ENCODE results near the gene FLNB.

The FLNB gene

GRCh38 chr3:58032186-58032585, 24.0 kb downstream of the FLNB start:
- Mint-ChIP-seq H3K27me3 (ENCODE audit: low read depth, poor library complexity) (no peaks in the 10 kb centered on the region), H3K27ac (peak overlapping the region; percentile 94), H3K9me3 (no peaks in the 10 kb centered on the region), H3K4me1 (peaks cover 73% of the 10 kb centered on the region), H3K36me3 (ENCODE audit: low read depth) (peaks cover 5% of the 10 kb centered on the region), H3K4me3 (no peak overlapping the region)
- no peak for TF ChIP-seq CTCF (IDR thresholded peaks at IDR 0.05)
- no peak for DNase-seq

GRCh38 chr3:58034738-58035523, 26.7 kb downstream of the FLNB start:
- H3K27me3 Mint-ChIP-seq (ENCODE audit: low read depth, poor library complexity): no peaks in the 10 kb centered on the region

GRCh38 chr3:58035524-58036255, 27.5 kb downstream of the FLNB start:
- H3K27me3 Mint-ChIP-seq (ENCODE audit: low read depth, poor library complexity): no peaks in the 10 kb centered on the region
- DNase-seq: no peak
- peaks cover 11% of the 10 kb centered on the region for H3K36me3 Mint-ChIP-seq (ENCODE audit: low read depth)
- H3K9me3 Mint-ChIP-seq: no peaks in the 10 kb centered on the region
- peak overlapping the region; percentile 96 for H3K27ac Mint-ChIP-seq
- peaks cover 79% of the 10 kb centered on the region for H3K4me1 Mint-ChIP-seq
- no peak for TF ChIP-seq CTCF (IDR thresholded peaks at IDR 0.05)
- no peak overlapping the region for H3K4me3 Mint-ChIP-seq

More at GRCh38 chr3:58034738-58035523, 26.7 kb downstream of the FLNB start:
- H3K9me3 Mint-ChIP-seq: no peaks in the 10 kb centered on the region
- H3K4me1 Mint-ChIP-seq: peaks cover 79% of the 10 kb centered on the region
- H3K4me3 Mint-ChIP-seq: no peak overlapping the region
- H3K27ac Mint-ChIP-seq: peak overlapping the region; percentile 96
- no peak for DNase-seq
- TF ChIP-seq CTCF (IDR thresholded peaks at IDR 0.05): no peak
- H3K36me3 Mint-ChIP-seq (ENCODE audit: low read depth): peaks cover 11% of the 10 kb centered on the region

GRCh38 chr3:58036293-58037032, 28.2 kb downstream of the FLNB start:
- Mint-ChIP-seq H3K4me1 (peaks cover 85% of the 10 kb centered on the region), H3K9me3 (no peaks in the 10 kb centered on the region), H3K27me3 (ENCODE audit: low read depth, poor library complexity) (peaks cover 3% of the 10 kb centered on the region), H3K36me3 (ENCODE audit: low read depth) (peaks cover 11% of the 10 kb centered on the region), H3K4me3 (no peak overlapping the region), H3K27ac (peak overlapping the region; percentile 88)
- DNase-seq: no peak
- no peak for TF ChIP-seq CTCF (IDR thresholded peaks at IDR 0.05)

GRCh38 chr3:58037141-58037910, 29.1 kb downstream of the FLNB start:
- Mint-ChIP-seq H3K36me3 (ENCODE audit: low read depth) (peaks cover 11% of the 10 kb centered on the region), H3K9me3 (no peaks in the 10 kb centered on the region), H3K4me3 (no peak overlapping the region), H3K27ac (no peak overlapping the region), H3K4me1 (peaks cover 86% of the 10 kb centered on the region), H3K27me3 (ENCODE audit: low read depth, poor library complexity) (peaks cover 3% of the 10 kb centered on the region)
- TF ChIP-seq CTCF (IDR thresholded peaks at IDR 0.05): no peak
- no peak for DNase-seq
